Stimulated activated CD8-positive, alpha-beta memory T cell treated with anti-CD3 and anti-CD28 coated beads, Interleukin-12 subunit alpha, Interleukin-12 subunit beta, amount 100 ng/mL, for 1 hour (primary cell): ENCODE data around the gene CNKSR3.

Experiments
- DNase-seq: peaks from one replicate; pipeline ENCODE4 v3.0.0-alpha.2; 2020; ENCODE audit warnings: low read depth

The CNKSR3 gene

GRCh38 chr6:154412106-154412820 lies 98.2 kb downstream of the CNKSR3 start:
- no peak for DNase-seq

- no peak for DNase-seq
Observed at GRCh38 chr6:154411076-154411475, 99.4 kb downstream of the CNKSR3 start.

GRCh38 chr6:154410619-154411072 lies 99.8 kb downstream of the CNKSR3 start:
- no peak for DNase-seq

GRCh38 chr6:154408891-154409500 lies 101.5 kb downstream of the CNKSR3 start:
- no peak for DNase-seq

- DNase-seq, result no peak
Observed at GRCh38 chr6:154407440-154407839, 103.0 kb downstream of the CNKSR3 start.

- DNase-seq, result no peak
Observed at GRCh38 chr6:154406869-154407268, 103.6 kb downstream of the CNKSR3 start.

- DNase-seq, result no peak
Observed at GRCh38 chr6:154406301-154406700, 104.2 kb downstream of the CNKSR3 start.

GRCh38 chr6:154404791-154405400 lies 105.6 kb downstream of the CNKSR3 start:
- no peak for DNase-seq

GRCh38 chr6:154403788-154404187 lies 106.7 kb downstream of the CNKSR3 start:
- DNase-seq, result no peak

- no peak for DNase-seq
Observed at GRCh38 chr6:154402081-154402780, 108.3 kb downstream of the CNKSR3 start.

GRCh38 chr6:154399097-154399496 lies 111.4 kb downstream of the CNKSR3 start:
- DNase-seq, result no peak

GRCh38 chr6:154397491-154398195 lies 112.8 kb downstream of the CNKSR3 start:
- no peak for DNase-seq

- no peak for DNase-seq
Observed at GRCh38 chr6:154395878-154396277, 114.6 kb downstream of the CNKSR3 start.

GRCh38 chr6:154395316-154395715 lies 115.2 kb downstream of the CNKSR3 start:
- DNase-seq, result no peak

GRCh38 chr6:154394571-154394970 lies 115.9 kb downstream of the CNKSR3 start:
- no peak for DNase-seq

- no peak for DNase-seq
Observed at GRCh38 chr6:154390034-154390433, 120.5 kb downstream of the CNKSR3 start.

- DNase-seq, result no peak
Observed at GRCh38 chr6:154388803-154389202, 121.7 kb downstream of the CNKSR3 start.

GRCh38 chr6:154386848-154387717 lies 123.4 kb downstream of the CNKSR3 start:
- DNase-seq, result no peak

GRCh38 chr6:154384191-154384590 lies 126.3 kb downstream of the CNKSR3 start:
- no peak for DNase-seq

GRCh38 chr6:154383273-154383672 lies 127.2 kb downstream of the CNKSR3 start:
- DNase-seq, result no peak

- no peak for DNase-seq
Observed at GRCh38 chr6:154382740-154383139, 127.7 kb downstream of the CNKSR3 start.
